Lower leg skin (tissue), 3 donors: Measurements from ENCODE around the gene SMARCB1.

Experiments
- CTCF ChIP-seq, 3 donors: fragments of 450-650 bp; IDR thresholded peaks; one replicate each; pipeline ENCODE4 v1.5.1; 2016; ENCODE audit warnings: antibody characterized with exemption in 3 of 3, mild to moderate bottlenecking in 3 of 3, moderate library complexity in 2 of 3
- POLR2A ChIP-seq, 2 donors: fragments of 450-650 bp; IDR thresholded peaks; one replicate each; pipeline ENCODE4 v1.6.1; 2016 to 2017; ENCODE audit warnings: antibody characterized with exemption in 2 of 2, mild to moderate bottlenecking in 1 of 2, moderate library complexity in 1 of 2

- no peak for TF ChIP-seq CTCF (IDR thresholded peaks at IDR 0.05)
- TF ChIP-seq POLR2A (IDR thresholded peaks at IDR 0.05), result no peak
These were observed 43.5 kb upstream of the SMARCB1 start for GRCh38 chr22:23743303-23743705.
